SK-MEL-5 (cell line): ENCODE measurements around the gene RRP9. TPM values are rescaled to one million over a fixed set of nuclear protein-coding genes. Genes with fewer than 3 reads are reported as not detected.
A peak's percentile ranks its signal among the peaks of the same experiment; 100 is the strongest.

Experiments
- DNase-seq: peaks from one replicate; pipeline ENCODE4 v3.0.0-alpha.2; 2016; ENCODE audit warnings: low read depth, low spot score
- in situ Hi-C: cut with HindIII; loops from 2 replicates; pipeline ENCODE4 v1.10.0; 2016; ENCODE audit warnings: low sequenced_read_pairs, high pct_unique_total_duplicates, low pct_unique_long_range_greater_than_20kb
- total RNA-seq: library from RNA; depleted of rRNA; stranded (reverse); fragments of >200 nt; shearing (Covaris generic); gene quantifications from 2 replicates; pipeline ENCODE4 v1.2.3, GENCODE V29; 2014

The RRP9 gene
- total RNA-seq, 1 experiment from 2014 or later: 62.2 TPM

- no peak for DNase-seq
- in situ Hi-C loops: no loop called here
Measured at GRCh38 chr3:51945926-51946705, 4.4 kb upstream of the RRP9 start.

GRCh38 chr3:51945031-51945840, 3.5 kb upstream of the RRP9 start:
- no peak for DNase-seq
- in situ Hi-C loops: no loop called here

GRCh38 chr3:51944451-51945021, 2.8 kb upstream of the RRP9 start:
- in situ Hi-C loops: no loop called here
- no peak for DNase-seq

- in situ Hi-C loops: no loop called here
Measured at GRCh38 chr3:51943451-51944391, 2.0 kb upstream of the RRP9 start.

GRCh38 chr3:51942603-51943450, 1.1 kb upstream of the RRP9 start:
- peak; percentile 27 for DNase-seq
- in situ Hi-C loops: no loop called here

More at GRCh38 chr3:51943451-51944391, 2.0 kb upstream of the RRP9 start:
- no peak for DNase-seq

GRCh38 chr3:51941463-51941797, 274 bp downstream of the RRP9 start:
- no peak for DNase-seq
- in situ Hi-C loops: no loop called here

GRCh38 chr3:51940648-51941462, 849 bp downstream of the RRP9 start:
- no peak for DNase-seq
- in situ Hi-C loops: no loop called here

GRCh38 chr3:51938780-51939425, 2.8 kb downstream of the RRP9 start:
- in situ Hi-C loops: no loop called here
- DNase-seq: no peak

- in situ Hi-C loops: no loop called here
- no peak for DNase-seq
Measured at GRCh38 chr3:51937611-51938450, 3.9 kb downstream of the RRP9 start.

GRCh38 chr3:51937014-51937413, 4.7 kb downstream of the RRP9 start:
- no peak for DNase-seq
- in situ Hi-C loops: no loop called here

- DNase-seq: no peak
- in situ Hi-C loops: no loop called here
Measured at GRCh38 chr3:51935886-51936755, 5.6 kb downstream of the RRP9 start.

- no peak for DNase-seq
- in situ Hi-C loops: no loop called here
Measured at GRCh38 chr3:51934991-51935885, 6.5 kb downstream of the RRP9 start.

- in situ Hi-C loops: no loop called here
- DNase-seq: no peak
Measured at GRCh38 chr3:51934139-51934850, 7.4 kb downstream of the RRP9 start.
